Activated B cell treated with CpG ODN at 0.5 μM for 24 hours (primary cell): ENCODE measurements around the gene STN1. TPM values are rescaled to one million over a fixed set of nuclear protein-coding genes. Genes with fewer than 3 reads are reported as not detected.
A peak's percentile ranks its signal among the peaks of the same experiment; 100 is the strongest.

Experiments used
- ATAC-seq: fragments of 200-7000 bp; cut with Tn5 transposase; one replicate; pipeline ENCODE4 v1.10.0; 2021; ENCODE audit warnings: low read depth, mild to moderate bottlenecking, moderate library complexity
- CTCF ChIA-PET: fragments of 350-600 bp; sonication (Branson Sonifier 250); formaldehyde crosslinking; loops from one replicate; lab custom pipeline; 2021; ENCODE audit warnings: antibody characterized with exemption; lab: Charles Lee
- POLR2A ChIA-PET: fragments of 350-600 bp; sonication (Branson Sonifier 250); formaldehyde crosslinking; loops from one replicate; lab custom pipeline; 2021; ENCODE audit warnings: antibody characterized with exemption; lab: Charles Lee
- DNase-seq: peaks from one replicate; pipeline ENCODE4 v3.0.0; 2022
- H3K27ac Mint-ChIP-seq: one replicate; pipeline ENCODE4 v1.8.0; 2020; ENCODE audit warnings: mixed read lengths
- H3K27me3 Mint-ChIP-seq: one replicate; pipeline ENCODE4 v1.8.0; 2021; ENCODE audit warnings: mixed read lengths
- H3K36me3 Mint-ChIP-seq: one replicate; pipeline ENCODE4 v1.8.0; 2021; ENCODE audit warnings: low read depth, mixed read lengths
- H3K4me1 Mint-ChIP-seq: one replicate; pipeline ENCODE4 v1.8.0; 2021; ENCODE audit warnings: mixed read lengths
- H3K4me3 Mint-ChIP-seq: one replicate; pipeline ENCODE4 v1.8.0; 2020; ENCODE audit warnings: mild to moderate bottlenecking, mixed read lengths
- H3K9me3 Mint-ChIP-seq: one replicate; pipeline ENCODE4 v1.8.0; 2020; ENCODE audit warnings: mixed read lengths
- intact Hi-C: fragments of 100-400 bp; cut with micrococcal nuclease; formaldehyde crosslinking; loops from one replicate; pipeline ENCODE4 v1.15.1; 2024
- total RNA-seq: library from RNA; stranded (reverse); gene quantifications from 2 replicates; pipeline ENCODE4 v1.2.3, GENCODE V29; 2022
- TF ChIP-seq, protein P1 (sequence below): fragments of 200-600 bp; IDR thresholded peaks from one replicate; pipeline ENCODE4 v1.8.0; 2022; ENCODE audit warnings: antibody characterized with exemption, mild to moderate bottlenecking

The STN1 gene
- total RNA-seq, 1 donor from 2014 or later = 14.0 TPM

DNA sequence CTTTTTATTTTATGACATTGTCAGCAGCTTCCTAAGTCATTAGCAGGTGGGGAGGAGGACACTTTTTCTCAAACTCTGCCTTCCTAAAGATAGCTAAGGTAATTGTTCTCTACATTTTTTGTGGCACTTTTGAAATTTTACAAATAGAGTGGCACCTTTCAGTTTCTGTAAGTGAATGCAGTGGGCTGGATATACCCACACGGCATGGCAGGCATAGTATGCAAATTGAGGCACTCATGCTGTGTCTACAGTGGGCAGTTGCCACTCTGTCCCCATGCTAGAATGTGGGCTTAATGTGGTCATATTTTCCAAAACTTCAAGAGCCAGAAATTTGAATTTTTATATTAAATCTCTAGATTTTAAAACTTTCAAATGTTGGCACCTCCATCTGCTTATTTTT, 49.8 kb downstream of the STN1 start:
- H3K4me1 Mint-ChIP-seq = peaks cover 8% of the 10 kb centered on the region
- H3K4me3 Mint-ChIP-seq = no peak overlapping the region
- DNase-seq (no peak), ATAC-seq (no peak)
- POLR2A ChIA-PET = no interaction called here
- H3K9me3 Mint-ChIP-seq = peaks cover 15% of the 10 kb centered on the region
- intact Hi-C loops = no loop called here
- H3K36me3 Mint-ChIP-seq = peaks cover 9% of the 10 kb centered on the region
- no peak overlapping the region for H3K27ac Mint-ChIP-seq
- CTCF ChIA-PET = no interaction called here
- TF ChIP-seq, protein P1, sequence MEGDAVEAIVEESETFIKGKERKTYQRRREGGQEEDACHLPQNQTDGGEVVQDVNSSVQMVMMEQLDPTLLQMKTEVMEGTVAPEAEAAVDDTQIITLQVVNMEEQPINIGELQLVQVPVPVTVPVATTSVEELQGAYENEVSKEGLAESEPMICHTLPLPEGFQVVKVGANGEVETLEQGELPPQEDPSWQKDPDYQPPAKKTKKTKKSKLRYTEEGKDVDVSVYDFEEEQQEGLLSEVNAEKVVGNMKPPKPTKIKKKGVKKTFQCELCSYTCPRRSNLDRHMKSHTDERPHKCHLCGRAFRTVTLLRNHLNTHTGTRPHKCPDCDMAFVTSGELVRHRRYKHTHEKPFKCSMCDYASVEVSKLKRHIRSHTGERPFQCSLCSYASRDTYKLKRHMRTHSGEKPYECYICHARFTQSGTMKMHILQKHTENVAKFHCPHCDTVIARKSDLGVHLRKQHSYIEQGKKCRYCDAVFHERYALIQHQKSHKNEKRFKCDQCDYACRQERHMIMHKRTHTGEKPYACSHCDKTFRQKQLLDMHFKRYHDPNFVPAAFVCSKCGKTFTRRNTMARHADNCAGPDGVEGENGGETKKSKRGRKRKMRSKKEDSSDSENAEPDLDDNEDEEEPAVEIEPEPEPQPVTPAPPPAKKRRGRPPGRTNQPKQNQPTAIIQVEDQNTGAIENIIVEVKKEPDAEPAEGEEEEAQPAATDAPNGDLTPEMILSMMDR = no peak
- peaks cover 4% of the 10 kb centered on the region for H3K27me3 Mint-ChIP-seq

DNA sequence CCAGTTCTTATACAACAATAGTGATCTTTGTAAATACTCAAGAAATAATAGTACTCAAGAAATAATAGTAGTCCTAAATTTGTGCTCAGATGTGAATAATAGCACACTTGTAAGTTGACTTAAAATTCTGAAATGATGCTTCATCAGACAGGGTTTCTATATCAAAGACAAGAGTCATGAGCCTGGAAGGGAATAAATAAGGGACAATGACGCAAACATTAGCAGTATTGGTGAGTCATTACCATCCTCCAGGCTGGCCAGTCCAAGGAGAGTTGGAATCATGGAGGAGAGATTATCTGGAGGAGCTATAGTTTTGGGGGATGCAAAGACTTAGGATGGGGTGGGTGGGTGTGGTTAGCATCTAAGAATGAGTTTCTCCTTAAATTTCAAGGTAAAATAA, 56.5 kb downstream of the STN1 start:
- CTCF ChIA-PET = interaction anchor here (1.9 kb wide), 1 partner anchor 148 kb away, joined by 12 read pairs; no protein-coding TSS in a partner anchor
- no peak overlapping the region for H3K27ac Mint-ChIP-seq

DNA sequence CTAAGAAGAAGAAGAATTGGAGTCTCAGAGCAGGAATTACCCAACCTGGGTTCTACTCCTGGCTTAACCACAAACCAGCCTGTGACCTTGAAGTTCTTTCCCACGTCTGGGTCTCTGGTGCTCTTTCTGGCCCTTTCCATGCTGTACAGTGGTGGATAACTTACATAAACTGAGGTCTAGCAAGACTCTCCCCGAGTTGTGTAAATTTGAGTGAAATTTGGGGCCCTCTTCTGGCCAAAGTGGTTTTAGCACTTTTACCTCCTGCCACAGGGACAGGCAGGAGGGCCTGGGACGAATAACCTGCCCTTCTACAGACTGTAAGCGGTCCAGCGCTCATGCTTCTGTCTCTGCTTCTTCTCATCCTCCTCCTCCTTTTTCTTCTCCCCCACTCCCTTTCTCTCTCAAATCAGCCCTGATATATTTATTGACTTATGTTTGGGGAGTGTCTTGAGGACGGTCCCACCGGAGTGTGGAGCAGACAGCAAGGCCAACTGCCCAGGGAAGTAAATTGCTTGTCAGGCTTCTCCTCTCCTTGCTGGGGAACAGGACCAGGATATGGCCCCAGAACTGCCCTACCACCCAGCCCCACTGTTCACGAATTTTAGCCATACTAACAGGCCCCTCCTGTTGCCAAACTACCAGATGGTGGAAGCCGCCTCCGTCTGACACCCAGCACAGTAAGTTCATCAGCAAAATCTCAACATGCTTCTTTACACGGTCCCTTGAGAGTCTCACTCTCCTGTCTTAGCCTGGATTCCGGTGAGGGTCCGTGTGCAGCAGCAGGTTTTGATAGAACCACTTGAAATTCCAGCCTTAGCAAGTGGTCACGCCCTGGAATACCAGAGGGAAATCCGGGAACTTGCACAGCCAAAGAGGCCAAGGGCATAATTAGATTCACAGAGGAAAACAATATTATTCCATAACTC, 58.6 kb downstream of the STN1 start:
- ChIA-PET CTCF (interaction anchor here (3.7 kb wide), 1 partner anchor 147 kb away, joined by 38 read pairs; no protein-coding TSS in a partner anchor), POLR2A (no interaction called here)
- intact Hi-C loops = loop anchor here (1.0 to 10.0 kb wide), 3 partner anchors 85 to 262 kb away; no protein-coding TSS in a partner anchor
- peaks cover 24% of the 10 kb centered on the region for H3K27me3 Mint-ChIP-seq
- H3K4me3 Mint-ChIP-seq = no peak overlapping the region
- H3K9me3 Mint-ChIP-seq = peaks cover 5% of the 10 kb centered on the region
- TF ChIP-seq, protein P1 = no peak
- peaks cover 1% of the 10 kb centered on the region for H3K36me3 Mint-ChIP-seq
- peaks cover 10% of the 10 kb centered on the region for H3K4me1 Mint-ChIP-seq
- H3K27ac Mint-ChIP-seq = no peak overlapping the region
- ATAC-seq (peak; percentile 70), DNase-seq (no peak)

More for the DNA sequence above, 56.5 kb downstream of the STN1 start:
- intact Hi-C loops = no loop called here
- Mint-ChIP-seq H3K36me3 (peaks cover 5% of the 10 kb centered on the region), H3K4me1 (peaks cover under 1% of the 10 kb centered on the region), H3K27me3 (peaks cover 18% of the 10 kb centered on the region), H3K9me3 (peaks cover 15% of the 10 kb centered on the region), H3K4me3 (no peak overlapping the region)
- DNase-seq (no peak), ATAC-seq (no peak)
- TF ChIP-seq, protein P1 = no peak
- POLR2A ChIA-PET = no interaction called here

GRCh38 chr10:103858360-103858759, 59.6 kb downstream of the STN1 start:
- TF ChIP-seq, protein P1 = no peak
- POLR2A ChIA-PET = no interaction called here
- H3K27me3 Mint-ChIP-seq = peaks cover 34% of the 10 kb centered on the region
- intact Hi-C loops = loop anchor here (5.0 to 10.0 kb wide), 2 partner anchors 84 to 261 kb away; no protein-coding TSS in a partner anchor
- H3K27ac Mint-ChIP-seq = no peak overlapping the region
- H3K4me3 Mint-ChIP-seq = no peak overlapping the region
- ATAC-seq (no peak), DNase-seq (no peak)
- H3K9me3 Mint-ChIP-seq = no peaks in the 10 kb centered on the region
- CTCF ChIA-PET = interaction anchor here (0.6 to 3.7 kb wide), 2 partner anchors 28 to 146 kb away, joined by 3 to 38 read pairs; no protein-coding TSS in a partner anchor
- peaks cover 1% of the 10 kb centered on the region for H3K36me3 Mint-ChIP-seq
- H3K4me1 Mint-ChIP-seq = peaks cover 16% of the 10 kb centered on the region

DNA sequence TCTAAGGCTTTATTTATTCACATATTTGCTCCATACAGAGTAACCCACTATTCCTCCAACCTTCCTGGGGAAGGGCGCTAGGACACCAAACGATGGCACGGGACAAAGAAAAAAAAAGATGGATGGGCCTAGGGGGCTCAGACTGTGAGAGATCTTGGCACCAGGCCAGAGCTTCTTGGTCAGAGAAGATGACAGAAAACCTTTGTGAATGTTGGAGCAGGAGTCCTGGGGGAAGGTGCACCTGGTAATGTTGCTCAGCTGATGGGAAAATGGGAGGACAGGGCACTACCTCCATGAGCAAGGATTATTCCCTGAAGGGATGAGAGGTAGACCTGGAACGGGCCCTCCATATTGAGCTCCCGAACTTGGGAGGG, 61.2 kb downstream of the STN1 start:
- Mint-ChIP-seq H3K4me3 (no peak overlapping the region), H3K27me3 (peaks cover 46% of the 10 kb centered on the region), H3K4me1 (peaks cover 16% of the 10 kb centered on the region), H3K9me3 (no peaks in the 10 kb centered on the region), H3K36me3 (no peaks in the 10 kb centered on the region), H3K27ac (no peak overlapping the region)
- ChIA-PET POLR2A (no interaction called here), CTCF (interaction anchor here (3.7 kb wide), 1 partner anchor 144 kb away, joined by 38 read pairs; no protein-coding TSS in a partner anchor)
- no peak for ATAC-seq
- TF ChIP-seq, protein P1 = no peak
- intact Hi-C loops = loop anchor here (5.0 to 10.0 kb wide), 2 partner anchors 82 to 259 kb away; no protein-coding TSS in a partner anchor
- no peak for DNase-seq
